ENCODE results near the gene INSM2. TPM values are rescaled to one million over a fixed set of nuclear protein-coding genes. Genes with fewer than 3 reads are reported as not detected.

INSM2 gene
- total RNA-seq, 4 donors from 2014 or later: not detected

GRCh38 chr14:35551081-35551480 lies 17.1 kb downstream of the INSM2 start:
- intact Hi-C loops (cut with DNase I; ENCODE audit: low total_unique reads): no loop called here
- TF ChIP-seq CTCF (IDR thresholded peaks at IDR 0.05 in 4 of 5, conservative IDR thresholded peaks at IDR 0.05 in 1 of 5) (no peak), POLR2A (IDR thresholded peaks at IDR 0.05) (no peak)

GRCh38 chr14:35553808-35554207 lies 19.8 kb downstream of the INSM2 start:
- no peak for DNase-seq
- no peaks in the 10 kb centered on the region for H3K9me3 ChIP-seq
- in situ Hi-C loops (cut with MboI; ENCODE audit: low sequenced_read_pairs in 4 of 4): no loop called here
- H3K4me3 ChIP-seq: no peak overlapping the region
- peaks cover 0 to 7% of the 10 kb centered on the region in 2 donors for H3K36me3 ChIP-seq
- TF ChIP-seq POLR2A (IDR thresholded peaks at IDR 0.05): no peak
- TF ChIP-seq CTCF (IDR thresholded peaks at IDR 0.05 in 4 of 5, conservative IDR thresholded peaks at IDR 0.05 in 1 of 5): no peak
- intact Hi-C loops (cut with DNase I; ENCODE audit: low total_unique reads): no loop called here
- no peak overlapping the region for H3K27ac ChIP-seq
- no peak for ATAC-seq
- no peaks in the 10 kb centered on the region for H3K27me3 ChIP-seq
- no peaks in the 10 kb centered on the region for H3K4me1 ChIP-seq

More at GRCh38 chr14:35551081-35551480, 17.1 kb downstream of the INSM2 start:
- Histone ChIP-seq H3K27ac (no peak overlapping the region), H3K9me3 (no peaks in the 10 kb centered on the region), H3K4me3 (no peak overlapping the region), H3K36me3 (peaks cover 0 to 14% of the 10 kb centered on the region in 2 donors), H3K27me3 (no peaks in the 10 kb centered on the region), H3K4me1 (no peaks in the 10 kb centered on the region)
- ATAC-seq: no peak
- in situ Hi-C loops (cut with MboI; ENCODE audit: low sequenced_read_pairs in 4 of 4): no loop called here
- no peak for DNase-seq

GRCh38 chr14:35556548-35556947 lies 22.6 kb downstream of the INSM2 start:
- TF ChIP-seq POLR2A (IDR thresholded peaks at IDR 0.05) (no peak), CTCF (IDR thresholded peaks at IDR 0.05 in 4 of 5, conservative IDR thresholded peaks at IDR 0.05 in 1 of 5) (no peak)
- intact Hi-C loops (cut with DNase I; ENCODE audit: low total_unique reads) (no loop called here), in situ Hi-C loops (cut with MboI; ENCODE audit: low sequenced_read_pairs in 4 of 4) (no loop called here)
- Histone ChIP-seq H3K4me3 (no peak overlapping the region), H3K9me3 (no peaks in the 10 kb centered on the region), H3K36me3 (no peaks in the 10 kb centered on the region), H3K27me3 (no peaks in the 10 kb centered on the region), H3K27ac (no peak overlapping the region), H3K4me1 (no peaks in the 10 kb centered on the region)
- DNase-seq: no peak
- ATAC-seq: no peak

GRCh38 chr14:35557221-35557747 lies 23.3 kb downstream of the INSM2 start:
- in situ Hi-C loops (cut with MboI; ENCODE audit: low sequenced_read_pairs in 4 of 4) (no loop called here), intact Hi-C loops (cut with DNase I; ENCODE audit: low total_unique reads) (no loop called here)
- Histone ChIP-seq H3K27me3 (no peaks in the 10 kb centered on the region), H3K4me1 (no peaks in the 10 kb centered on the region), H3K9me3 (no peaks in the 10 kb centered on the region), H3K27ac (no peak overlapping the region), H3K4me3 (no peak overlapping the region), H3K36me3 (no peaks in the 10 kb centered on the region)
- DNase-seq: no peak
- ATAC-seq: no peak
- TF ChIP-seq POLR2A (IDR thresholded peaks at IDR 0.05): no peak
- TF ChIP-seq CTCF (IDR thresholded peaks at IDR 0.05 in 4 of 5, conservative IDR thresholded peaks at IDR 0.05 in 1 of 5): no peak

GRCh38 chr14:35558680-35559079 lies 24.7 kb downstream of the INSM2 start:
- TF ChIP-seq CTCF (IDR thresholded peaks at IDR 0.05 in 4 of 5, conservative IDR thresholded peaks at IDR 0.05 in 1 of 5): no peak
- TF ChIP-seq POLR2A (IDR thresholded peaks at IDR 0.05): no peak
- ATAC-seq (no peak), DNase-seq (no peak)
- Histone ChIP-seq H3K27ac (no peak overlapping the region), H3K4me1 (no peaks in the 10 kb centered on the region), H3K27me3 (no peaks in the 10 kb centered on the region), H3K4me3 (no peak overlapping the region), H3K36me3 (no peaks in the 10 kb centered on the region), H3K9me3 (no peaks in the 10 kb centered on the region)
- in situ Hi-C loops (cut with MboI; ENCODE audit: low sequenced_read_pairs in 4 of 4): no loop called here
- intact Hi-C loops (cut with DNase I; ENCODE audit: low total_unique reads): no loop called here

All from gastrocnemius medialis (tissue), 4 donors.